ENCODE results near the gene PRIMA1. TPM values are rescaled to one million over a fixed set of nuclear protein-coding genes. Genes with fewer than 3 reads are reported as not detected.

The PRIMA1 gene
- total RNA-seq, 1 experiment from 2014 or later: 0.26 TPM

GRCh38 chr14:93752980-93753561, 35.2 kb downstream of the PRIMA1 start:
- Histone ChIP-seq H3K36me3 (ENCODE audit: control insufficient read depth, insufficient read depth, low read length) (no peaks in the 10 kb centered on the region), H3K4me3 (ENCODE audit: low read depth in 2 of 2, low read length in 2 of 2) (no peak overlapping the region), H3K27ac (ENCODE audit: low read length) (no peak overlapping the region), H3K27me3 (ENCODE audit: control insufficient read depth, insufficient read depth, low read length) (no peaks in the 10 kb centered on the region), H3K4me1 (ENCODE audit: control insufficient read depth, insufficient read depth, low read length) (no peaks in the 10 kb centered on the region), H3K9me3 (ENCODE audit: control insufficient read depth, insufficient read depth, low read depth, low read length) (no peaks in the 10 kb centered on the region)
- intact Hi-C loops (cut with micrococcal nuclease; ENCODE audit: unreplicated experiment) (no loop called here), in situ Hi-C loops (cut with HindIII; ENCODE audit: low pct_unique_long_range_greater_than_20kb, low sequenced_read_pairs) (no loop called here)
- no peak for ATAC-seq
- ChIA-PET CTCF (no interaction called here), POLR2A (no interaction called here)
- DNase-seq (ENCODE audit: low read depth, low spot score): no peak
- BruUV-seq (replicated peaks): no TSS peak
- TF ChIP-seq, protein P1, sequence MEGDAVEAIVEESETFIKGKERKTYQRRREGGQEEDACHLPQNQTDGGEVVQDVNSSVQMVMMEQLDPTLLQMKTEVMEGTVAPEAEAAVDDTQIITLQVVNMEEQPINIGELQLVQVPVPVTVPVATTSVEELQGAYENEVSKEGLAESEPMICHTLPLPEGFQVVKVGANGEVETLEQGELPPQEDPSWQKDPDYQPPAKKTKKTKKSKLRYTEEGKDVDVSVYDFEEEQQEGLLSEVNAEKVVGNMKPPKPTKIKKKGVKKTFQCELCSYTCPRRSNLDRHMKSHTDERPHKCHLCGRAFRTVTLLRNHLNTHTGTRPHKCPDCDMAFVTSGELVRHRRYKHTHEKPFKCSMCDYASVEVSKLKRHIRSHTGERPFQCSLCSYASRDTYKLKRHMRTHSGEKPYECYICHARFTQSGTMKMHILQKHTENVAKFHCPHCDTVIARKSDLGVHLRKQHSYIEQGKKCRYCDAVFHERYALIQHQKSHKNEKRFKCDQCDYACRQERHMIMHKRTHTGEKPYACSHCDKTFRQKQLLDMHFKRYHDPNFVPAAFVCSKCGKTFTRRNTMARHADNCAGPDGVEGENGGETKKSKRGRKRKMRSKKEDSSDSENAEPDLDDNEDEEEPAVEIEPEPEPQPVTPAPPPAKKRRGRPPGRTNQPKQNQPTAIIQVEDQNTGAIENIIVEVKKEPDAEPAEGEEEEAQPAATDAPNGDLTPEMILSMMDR (IDR thresholded peaks at IDR 0.05): no peak
- TF ChIP-seq SIN3A (IDR thresholded peaks at IDR 0.05; ENCODE audit: borderline replicate concordance, insufficient read depth, low read depth, low read length) (no peak), POLR2AphosphoS5 (IDR thresholded peaks at IDR 0.05; ENCODE audit: low read depth, low read length) (no peak), TCF7L2 (IDR thresholded peaks at IDR 0.05; ENCODE audit: low read depth, low read length) (no peak)
- TF ChIP-seq, protein P2, sequence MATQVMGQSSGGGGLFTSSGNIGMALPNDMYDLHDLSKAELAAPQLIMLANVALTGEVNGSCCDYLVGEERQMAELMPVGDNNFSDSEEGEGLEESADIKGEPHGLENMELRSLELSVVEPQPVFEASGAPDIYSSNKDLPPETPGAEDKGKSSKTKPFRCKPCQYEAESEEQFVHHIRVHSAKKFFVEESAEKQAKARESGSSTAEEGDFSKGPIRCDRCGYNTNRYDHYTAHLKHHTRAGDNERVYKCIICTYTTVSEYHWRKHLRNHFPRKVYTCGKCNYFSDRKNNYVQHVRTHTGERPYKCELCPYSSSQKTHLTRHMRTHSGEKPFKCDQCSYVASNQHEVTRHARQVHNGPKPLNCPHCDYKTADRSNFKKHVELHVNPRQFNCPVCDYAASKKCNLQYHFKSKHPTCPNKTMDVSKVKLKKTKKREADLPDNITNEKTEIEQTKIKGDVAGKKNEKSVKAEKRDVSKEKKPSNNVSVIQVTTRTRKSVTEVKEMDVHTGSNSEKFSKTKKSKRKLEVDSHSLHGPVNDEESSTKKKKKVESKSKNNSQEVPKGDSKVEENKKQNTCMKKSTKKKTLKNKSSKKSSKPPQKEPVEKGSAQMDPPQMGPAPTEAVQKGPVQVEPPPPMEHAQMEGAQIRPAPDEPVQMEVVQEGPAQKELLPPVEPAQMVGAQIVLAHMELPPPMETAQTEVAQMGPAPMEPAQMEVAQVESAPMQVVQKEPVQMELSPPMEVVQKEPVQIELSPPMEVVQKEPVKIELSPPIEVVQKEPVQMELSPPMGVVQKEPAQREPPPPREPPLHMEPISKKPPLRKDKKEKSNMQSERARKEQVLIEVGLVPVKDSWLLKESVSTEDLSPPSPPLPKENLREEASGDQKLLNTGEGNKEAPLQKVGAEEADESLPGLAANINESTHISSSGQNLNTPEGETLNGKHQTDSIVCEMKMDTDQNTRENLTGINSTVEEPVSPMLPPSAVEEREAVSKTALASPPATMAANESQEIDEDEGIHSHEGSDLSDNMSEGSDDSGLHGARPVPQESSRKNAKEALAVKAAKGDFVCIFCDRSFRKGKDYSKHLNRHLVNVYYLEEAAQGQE (IDR thresholded peaks at IDR 0.05; ENCODE audit: insufficient read depth in 1 of 2, low read depth in 2 of 2, low read length in 1 of 2): no peak

DNA sequence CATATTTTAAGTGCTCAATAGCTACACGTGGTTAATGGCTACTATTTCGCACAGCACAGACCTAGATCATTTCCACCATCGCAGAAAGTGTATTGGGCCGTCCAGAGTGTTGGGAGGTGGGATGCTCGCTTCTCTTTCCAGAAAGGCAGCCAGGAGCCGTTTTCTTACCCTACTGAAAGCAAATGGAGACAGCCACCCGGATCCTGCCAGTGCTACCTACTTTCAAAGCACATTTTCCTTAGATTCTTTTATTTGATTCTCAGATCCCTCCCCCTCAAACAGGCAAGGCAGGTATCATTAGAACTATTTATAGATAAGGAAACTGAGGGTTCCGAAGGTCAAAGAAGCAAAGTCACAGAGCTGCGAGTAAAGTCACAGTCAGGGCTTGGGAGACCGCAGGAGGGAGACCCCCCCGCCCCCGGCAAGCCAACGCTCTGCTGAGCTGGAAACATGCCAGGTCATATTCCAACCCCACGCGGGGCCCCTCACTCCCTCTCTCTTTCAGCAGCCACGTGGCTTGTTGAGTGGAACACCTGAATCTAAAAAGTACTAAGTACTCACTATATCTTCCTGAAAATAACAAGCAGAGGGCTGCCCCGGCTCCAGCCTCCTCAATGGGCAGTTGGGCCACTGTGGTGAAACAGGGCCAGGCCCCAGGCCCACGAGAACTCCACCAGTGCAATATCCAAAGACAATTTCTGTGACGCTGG, 36.2 kb downstream of the PRIMA1 start:
- no peak overlapping the region for H3K4me3 ChIP-seq (ENCODE audit: low read depth in 2 of 2, low read length in 2 of 2)
- ChIA-PET CTCF (no interaction called here), POLR2A (no interaction called here)
- TF ChIP-seq, protein P2 (IDR thresholded peaks at IDR 0.05; ENCODE audit: insufficient read depth in 1 of 2, low read depth in 2 of 2, low read length in 1 of 2): no peak
- TF ChIP-seq POLR2AphosphoS5 (IDR thresholded peaks at IDR 0.05; ENCODE audit: low read depth, low read length): no peak
- TF ChIP-seq, protein P1 (IDR thresholded peaks at IDR 0.05): no peak
- no peak for TF ChIP-seq TCF7L2 (IDR thresholded peaks at IDR 0.05; ENCODE audit: low read depth, low read length)
- TF ChIP-seq SIN3A (IDR thresholded peaks at IDR 0.05; ENCODE audit: borderline replicate concordance, insufficient read depth, low read depth, low read length): no peak
- H3K27ac ChIP-seq (ENCODE audit: low read length): no peak overlapping the region
- no peaks in the 10 kb centered on the region for H3K4me1 ChIP-seq (ENCODE audit: control insufficient read depth, insufficient read depth, low read length)
- H3K36me3 ChIP-seq (ENCODE audit: control insufficient read depth, insufficient read depth, low read length): no peaks in the 10 kb centered on the region
- ATAC-seq (no peak), DNase-seq (ENCODE audit: low read depth, low spot score) (no peak)
- no TSS peak for BruUV-seq (replicated peaks)
- in situ Hi-C loops (cut with HindIII; ENCODE audit: low pct_unique_long_range_greater_than_20kb, low sequenced_read_pairs): no loop called here
- no peaks in the 10 kb centered on the region for H3K9me3 ChIP-seq (ENCODE audit: control insufficient read depth, insufficient read depth, low read depth, low read length)
- H3K27me3 ChIP-seq (ENCODE audit: control insufficient read depth, insufficient read depth, low read length): no peaks in the 10 kb centered on the region
- intact Hi-C loops (cut with micrococcal nuclease; ENCODE audit: unreplicated experiment): no loop called here

All from Panc1 (cell line).